ENCODE data around the gene CNN2. TPM values are rescaled to one million over a fixed set of nuclear protein-coding genes. Genes with fewer than 3 reads are reported as not detected.
A peak's percentile ranks its signal among the peaks of the same experiment; 100 is the strongest.

Gene CNN2
- total and polyA plus RNA-seq, 2 of the 8 experiments (the other 6 are each of a cell fraction or from before 2014, with no cell fraction given): 189 to 551 TPM

DNA sequence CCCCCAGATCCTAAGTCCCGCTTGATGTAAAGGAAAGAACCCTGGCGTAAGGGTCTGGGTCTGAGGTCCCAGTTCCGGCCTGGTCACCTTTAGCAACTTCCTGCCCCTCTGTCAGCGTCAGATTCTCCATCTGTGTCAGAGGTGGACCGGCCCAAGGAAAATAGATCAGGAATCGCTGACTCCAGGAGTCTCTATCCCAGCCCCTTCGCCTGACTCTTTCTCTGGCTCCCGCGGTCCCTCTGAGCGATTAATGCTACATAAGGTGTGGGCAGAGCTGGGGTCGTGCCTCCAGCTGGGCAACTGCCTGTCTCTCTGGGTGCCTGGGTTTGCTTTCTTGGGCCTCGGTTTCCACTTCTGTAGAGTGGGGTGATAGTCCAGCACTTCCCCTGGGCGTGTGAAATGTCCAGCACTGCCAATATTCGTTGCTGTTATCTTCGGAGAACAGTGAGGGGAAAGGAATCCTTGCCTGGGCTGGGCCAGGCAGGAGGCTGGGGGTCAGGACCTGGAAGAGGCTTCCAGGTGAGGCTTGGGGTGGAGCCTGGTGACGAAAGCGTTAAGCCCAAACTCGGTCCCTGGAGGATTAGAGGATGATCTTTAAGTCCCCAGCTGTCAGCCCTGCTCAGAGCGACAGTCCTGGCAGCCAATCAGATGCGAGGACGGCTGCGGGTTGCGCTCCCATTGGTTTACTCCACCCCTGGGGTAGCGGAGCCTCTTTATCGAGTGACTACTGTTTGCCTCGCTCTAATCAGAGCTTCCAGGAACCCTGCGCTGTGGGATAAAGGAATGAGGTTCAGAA is 14.3 kb downstream of the CNN2 start (continued):
- TF ChIP-seq SIX5 (IDR thresholded peaks at IDR 0.05; ENCODE audit: low read depth, low read length): no peak
- peak; percentile 100 for TF ChIP-seq SP1 (IDR thresholded peaks at IDR 0.05; ENCODE audit: low read depth, low read length)
- no peak for TF ChIP-seq RAD21 (IDR thresholded peaks at IDR 0.05 in 1 of 2, conservative IDR thresholded peaks at IDR 0.05 in 1 of 2; ENCODE audit: low read depth in 2 of 2, low read length in 2 of 2)
- TF ChIP-seq TBP (IDR thresholded peaks at IDR 0.05; ENCODE audit: low read depth, low read length): no peak
- TF ChIP-seq BACH1 (IDR thresholded peaks at IDR 0.05; ENCODE audit: low read length): no peak
- TF ChIP-seq SRF (IDR thresholded peaks at IDR 0.05; ENCODE audit: low read depth, low read length): no peak
- TF ChIP-seq SP2 (IDR thresholded peaks at IDR 0.05; ENCODE audit: low read length): peak; percentile 87

Measured in H1 (cell line).